K562 (cell line): ENCODE data around the gene INPP5D. TPM values are rescaled to one million over a fixed set of nuclear protein-coding genes. Genes with fewer than 3 reads are reported as not detected.

Experiments used
- ATAC-seq: fragments of 200-7000 bp; cut with Tn5 transposase; 3 replicates; pipeline ENCODE4 v1.9.1; 2020; ENCODE audit warnings: moderate library complexity
- BruUV-seq: library from RNA; stranded (reverse); fragments of 400-500 nt; replicated peaks from 2 replicates; lab custom pipeline; 2021; lab: Mats Ljungman, UMichigan
- CTCF ChIA-PET: fragments of 300-600 bp; formaldehyde crosslinking; extraction: SDS; loops from one replicate; lab custom pipeline; 2021; ENCODE audit warnings: low intra/inter-chr PET ratio; lab: Yijun Ruan, JAX
- POLR2A ChIA-PET: fragments of 300-600, 350-650 bp; sonication (Branson Sonifier 250); formaldehyde crosslinking; extraction: SDS; loops from one replicate; lab custom pipeline; 2021; ENCODE audit warnings: antibody characterized with exemption, inconsistent platforms; lab: Yijun Ruan, JAX
- DNase-seq, 4 experiments: peaks; one replicate each; pipeline versions ENCODE4 v3.0.0 to v3.0.0-alpha.2; 2011 to 2018; ENCODE audit warnings: low spot score in 3 of 4, mixed read lengths in 3 of 4; ENCODE audit errors: extremely low read depth in 1 of 4
- FAIRE-seq: peaks from 2 replicates; lab custom pipeline; 2011; peaks lifted over from hg19 to GRCh38; lab: Jason Lieb, UNC
- H2AFZ ChIP-seq: 2 replicates; pipeline ENCODE4 v1.6.0; 2011; ENCODE audit warnings: low read depth, low read length, control low read depth, inconsistent platforms
- H3K27ac ChIP-seq: fragments of 200-600 bp; 3 replicates; pipeline ENCODE4 v1.8.0; 2011; ENCODE audit warnings: low read depth, mild to moderate bottlenecking, control low read depth, inconsistent platforms, low read length, moderate library complexity, mixed read lengths; ENCODE audit errors: extremely low read depth
- H3K27me3 ChIP-seq, 2 experiments: fragments of 300-600 bp in 1 of 2; 2 replicates in 1 of 2; 3 replicates in 1 of 2; pipeline versions ENCODE4 v1.6.0 to v1.8.0; 2011; ENCODE audit warnings: inconsistent platforms in 2 of 2, low read length in 2 of 2, mild to moderate bottlenecking in 1 of 2, mixed read lengths in 1 of 2, moderate library complexity in 1 of 2; ENCODE audit not compliant: control insufficient read depth in 2 of 2, insufficient read depth in 2 of 2
- H3K36me3 ChIP-seq: fragments of 300-600 bp; 3 replicates; pipeline ENCODE4 v1.8.0; 2011; ENCODE audit warnings: mild to moderate bottlenecking, low read length, inconsistent platforms; ENCODE audit not compliant: control insufficient read depth, insufficient read depth
- H3K4me1 ChIP-seq, 2 experiments: fragments of 200-600 bp in 1 of 2; replicated peaks in 1 of 2; 2 replicates in 1 of 2; 3 replicates in 1 of 2; pipeline versions ENCODE4 v1.5.1 to v1.8.0; 2011; ENCODE audit warnings: inconsistent platforms in 2 of 2, low read length in 2 of 2, mild to moderate bottlenecking in 1 of 2, mixed read lengths in 1 of 2, moderate library complexity in 1 of 2; ENCODE audit not compliant: control insufficient read depth in 2 of 2, insufficient read depth in 2 of 2
- H3K4me2 ChIP-seq: 2 replicates; pipeline ENCODE4 v1.6.1; 2011; ENCODE audit warnings: low read length, control low read depth, inconsistent platforms, mixed read lengths; ENCODE audit not compliant: insufficient read depth
- H3K4me3 ChIP-seq: fragments of 200-600 bp; sonication (generic), shearing (Covaris generic); 2 replicates; pipeline ENCODE4 v1.5.1; 2016; ENCODE audit warnings: control low read depth, inconsistent platforms
- H3K79me2 ChIP-seq: fragments of 200-600 bp; 3 replicates; pipeline ENCODE4 v1.8.0; 2011; ENCODE audit warnings: low read length, inconsistent platforms; ENCODE audit not compliant: control insufficient read depth, insufficient read depth
- H3K9ac ChIP-seq, 2 experiments: 2 replicates each; pipeline versions ENCODE4 v1.6.0 to v1.6.1; 2011; ENCODE audit warnings: low read depth in 2 of 2, low read length in 2 of 2, control low read depth in 1 of 2, inconsistent platforms in 1 of 2, mild to moderate bottlenecking in 1 of 2, mixed read lengths in 1 of 2; ENCODE audit not compliant: insufficient read depth in 1 of 2
- H3K9me1 ChIP-seq: one replicate; pipeline ENCODE4 v1.6.0; 2011; ENCODE audit warnings: inconsistent platforms, mild to moderate bottlenecking, low read length, moderate library complexity; ENCODE audit not compliant: control insufficient read depth, insufficient read depth
- H3K9me3 ChIP-seq: replicated peaks from 2 replicates; pipeline ENCODE4 v1.5.1; 2011; ENCODE audit warnings: low read depth, low read length, inconsistent platforms; ENCODE audit not compliant: control insufficient read depth, insufficient read depth
- H4K20me1 ChIP-seq: replicated peaks from 2 replicates; pipeline ENCODE4 v1.6.1; 2011; ENCODE audit warnings: low read length, inconsistent platforms, mixed read lengths; ENCODE audit not compliant: control insufficient read depth, insufficient read depth
- MCM3 ChIP-seq: fragments of 450-650 bp; IDR thresholded peaks from 2 replicates; pipeline ENCODE4 v1.6.1; 2016
- RB1 ChIP-seq: fragments of 450-650 bp; IDR thresholded peaks from 2 replicates; pipeline ENCODE4 v1.6.1; 2017; ENCODE audit warnings: low read depth, mild to moderate bottlenecking
- ZNF280B ChIP-seq: fragments of 250-450 bp; sonication (Bioruptor Pico); IDR thresholded peaks from 2 replicates; pipeline ENCODE4 v1.5.1; 2021; ENCODE audit warnings: mild to moderate bottlenecking
- ZNF398 ChIP-seq: fragments of 250-450 bp; sonication (Bioruptor Pico); IDR thresholded peaks from 2 replicates; pipeline ENCODE4 v1.8.0; 2021; ENCODE audit warnings: moderate library complexity, mild to moderate bottlenecking, inconsistent platforms
- ZNF444 ChIP-seq: fragments of 250-450 bp; sonication (Bioruptor Pico); IDR thresholded peaks from 2 replicates; pipeline ENCODE4 v1.4.0; 2020; ENCODE audit warnings: mild to moderate bottlenecking, moderate library complexity
- WGBS: fragments of 100-300 bp; shearing (Covaris generic); methylation state at CpG from one replicate; pipeline ENCODE4 v1.1.6; 2016; ENCODE audit warnings: low coverage, mixed read lengths; ENCODE audit not compliant: insufficient coverage; ENCODE audit errors: missing lambda C conversion rate; 5-methylcytosine and 5-hydroxymethylcytosine counted together
- in situ Hi-C: fragments of 300-500 bp; cut with MboI; formaldehyde crosslinking; loops from 4 replicates; pipeline ENCODE4 v1.15.0; 2018; ENCODE audit warnings: inconsistent platforms, mixed read lengths
- intact Hi-C: fragments of 100-400 bp; cut with micrococcal nuclease; formaldehyde crosslinking; loops from 2 replicates; pipeline ENCODE4 v1.14.2; 2022
- polyA plus RNA-seq, 8 experiments: library from polyadenylated mRNA; depleted of rRNA in 4 of 8; stranded (reverse) in 5 of 8; unstranded in 3 of 8; fragments of >200 nt; fragmentation: Nextera tagmentation in 2 of 8; fragmentation: Illumina TruSeq in 1 of 8; extraction: Ambion mirVana in 2 of 8; extraction: Trizol in 1 of 8; gene quantifications; 2 replicates each; pipeline versions ENCODE4 v1.2.1 to v1.2.3, GENCODE V29; 2011 to 2014; ENCODE audit warnings: inconsistent platforms in 1 of 8, missing spikeins in 1 of 8
- total RNA-seq, 7 experiments: library from RNA; depleted of rRNA in 6 of 7; stranded (reverse); fragments of >200 nt in 6 of 7; fragmentation: Illumina TruSeq in 2 of 7; extraction: Trizol in 2 of 7; gene quantifications; 2 replicates each; pipeline versions ENCODE4 v1.2.1 to v1.2.3, GENCODE V29; 2011 to 2021; ENCODE audit warnings: low replicate concordance in 1 of 7

INPP5D gene
- total and polyA plus RNA-seq, 9 of the 15 experiments (the other 6 are each of a cell fraction or from before 2014, with no cell fraction given), result 0.55 to 6.2 (median 2.2) TPM

- POLR2A ChIA-PET, result interaction anchor here (0.9 kb wide), 1 partner anchor 92 kb away, joined by 3 read pairs; no protein-coding TSS in a partner anchor
- FAIRE-seq, result no peak
- no peaks in the 10 kb centered on the region for H3K9me3 ChIP-seq
- no peak overlapping the region for H3K4me3 ChIP-seq
- TF ChIP-seq RB1, result no peak
- TF ChIP-seq ZNF280B (CRISPR knock-in tag), result no peak
- no peak for TF ChIP-seq ZNF444 (CRISPR knock-in tag)
- no peak for TF ChIP-seq MCM3
- TF ChIP-seq ZNF398 (CRISPR knock-in tag), result no peak
- TF ChIP-seq, all 486 proteins: peak for 0
- intact Hi-C loops (no loop called here), in situ Hi-C loops (no loop called here)
- WGBS, result 34% methylated on average over 3 of the region's 3 CpGs
- ATAC-seq (no peak), DNase-seq (no peak)
- Histone ChIP-seq H2AFZ (no peak overlapping the region), H3K27me3 (peaks cover 0 to 5% of the 10 kb centered on the region in 2 experiments; a peak in 1 of 5 replicates), H3K36me3 (no peaks in the 10 kb centered on the region), H3K4me1 (peaks cover 0 to 8% of the 10 kb centered on the region in 2 experiments), H3K79me2 (no peaks in the 10 kb centered on the region), H3K27ac (no peak overlapping the region), H4K20me1 (no peaks in the 10 kb centered on the region), H3K9me1 (no peaks in the 10 kb centered on the region), H3K9ac (no peak overlapping the region), H3K4me2 (no peak overlapping the region)
- CTCF ChIA-PET, result no interaction called here
- BruUV-seq, result no TSS peak
Measured at GRCh38 chr2:233143700-233144331, 83.7 kb downstream of the INPP5D start.
